Astrocyte of the spinal cord (primary cell): ENCODE measurements around the gene SLC37A2.

Source experiments
- DNase-seq: peaks from one replicate; pipeline ENCODE4 v3.0.0; 2011; ENCODE audit warnings: low read depth, low spot score
- H3K4me3 ChIP-seq: 2 replicates; pipeline ENCODE4 v1.5.1; 2011; ENCODE audit warnings: low read depth, mild to moderate bottlenecking, low read length, moderate library complexity
- CTCF ChIP-seq: IDR thresholded peaks from 2 replicates; pipeline ENCODE4 v1.5.1; 2012; ENCODE audit warnings: low read depth, mild to moderate bottlenecking, low read length, inconsistent platforms
- in situ Hi-C: cut with HindIII; loops from 2 replicates; pipeline ENCODE4 v1.10.0; 2017; ENCODE audit warnings: low sequenced_read_pairs

SLC37A2 gene

GRCh38 chr11:125105926-125106325 lies 42.8 kb downstream of the SLC37A2 start:
- in situ Hi-C loops = no loop called here

DNA sequence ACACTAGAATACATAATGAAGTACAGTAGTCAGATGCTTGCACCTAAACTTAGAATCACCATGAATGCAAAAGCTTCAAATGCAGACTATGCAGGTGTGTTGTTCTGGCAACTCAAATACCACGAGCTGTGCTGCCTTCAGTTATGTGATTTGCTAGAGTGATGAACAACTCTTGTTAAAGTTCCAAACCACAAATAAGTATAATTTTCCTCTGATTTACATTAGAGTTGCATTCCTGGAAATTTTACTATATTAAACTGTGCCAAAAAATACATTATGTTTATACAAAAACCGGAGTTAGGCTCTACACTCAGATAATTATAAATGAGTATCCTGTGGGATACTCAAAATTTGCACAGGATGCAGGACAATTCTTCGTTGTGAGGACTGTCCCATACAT lies 45.4 kb downstream of the SLC37A2 start:
- no peak for DNase-seq
- TF ChIP-seq CTCF = no peak
- in situ Hi-C loops = no loop called here
- H3K4me3 ChIP-seq = no peak overlapping the region

More at GRCh38 chr11:125105926-125106325, 42.8 kb downstream of the SLC37A2 start:
- no peak for TF ChIP-seq CTCF
- no peak overlapping the region for H3K4me3 ChIP-seq
- no peak for DNase-seq

- no peak for TF ChIP-seq CTCF
- in situ Hi-C loops = no loop called here
- DNase-seq = no peak
- H3K4me3 ChIP-seq = peak overlapping the region; percentile 65
These were observed 47.4 kb downstream of the SLC37A2 start for GRCh38 chr11:125110506-125110905.

GRCh38 chr11:125111001-125111342 lies 47.9 kb downstream of the SLC37A2 start:
- DNase-seq = no peak
- no peak for TF ChIP-seq CTCF
- H3K4me3 ChIP-seq = peak overlapping the region; percentile 65
- in situ Hi-C loops = no loop called here

- in situ Hi-C loops = no loop called here
- peak; percentile 99 for DNase-seq
- TF ChIP-seq CTCF = no peak
- H3K4me3 ChIP-seq = peak within 1 kb of the TSS; percentile 65
These were observed 48.5 kb downstream of the SLC37A2 start, which contains the start of gene TMEM218 for GRCh38 chr11:125111343-125112207. Gene TMEM218, minus strand, starts transcription at chr11:125111626. Its CDS starts 9,385 bp downstream, at chr11:125102241.

- peak overlapping the region; percentile 65 for H3K4me3 ChIP-seq
- TF ChIP-seq CTCF = no peak
- no peak for DNase-seq
- in situ Hi-C loops = no loop called here
These were observed 49.1 kb downstream of the SLC37A2 start for GRCh38 chr11:125112208-125112604.
